Stimulated activated CD8-positive, alpha-beta memory T cell treated with anti-CD3 and anti-CD28 coated beads, Interleukin-12 subunit alpha, Interleukin-12 subunit beta, amount 100 ng/mL, for 24 hours (primary cell): ENCODE measurements around the gene CFAP210.

Experiments
- DNase-seq: peaks from one replicate; pipeline ENCODE4 v3.0.0-alpha.2; 2020; ENCODE audit errors: extremely low read depth

The CFAP210 gene

DNA sequence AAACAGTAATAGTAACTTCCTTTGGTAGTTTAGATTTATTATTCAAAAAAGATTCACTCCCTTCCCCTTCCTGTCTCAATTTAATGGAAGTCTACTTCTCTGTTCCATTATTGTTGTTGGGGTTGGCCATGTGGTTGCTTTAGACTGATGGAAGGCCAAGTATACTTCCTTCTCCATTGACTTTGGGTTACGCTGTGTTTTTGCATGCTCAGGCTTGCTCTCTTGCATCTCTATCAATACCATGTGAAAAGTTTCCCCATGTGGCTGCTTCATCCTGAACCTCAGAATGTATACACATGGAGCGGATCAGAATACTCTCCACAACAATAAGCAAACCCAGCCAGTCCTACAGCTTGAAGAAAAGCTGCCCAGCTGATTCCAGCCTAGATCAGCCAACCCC is 20.3 kb downstream of the CFAP210 start:
- no peak for DNase-seq

GRCh38 chr2:169673106-169673505 is 21.1 kb downstream of the CFAP210 start:
- no peak for DNase-seq

- DNase-seq = no peak
These were observed 21.8 kb downstream of the CFAP210 start for GRCh38 chr2:169672406-169672805.

DNA sequence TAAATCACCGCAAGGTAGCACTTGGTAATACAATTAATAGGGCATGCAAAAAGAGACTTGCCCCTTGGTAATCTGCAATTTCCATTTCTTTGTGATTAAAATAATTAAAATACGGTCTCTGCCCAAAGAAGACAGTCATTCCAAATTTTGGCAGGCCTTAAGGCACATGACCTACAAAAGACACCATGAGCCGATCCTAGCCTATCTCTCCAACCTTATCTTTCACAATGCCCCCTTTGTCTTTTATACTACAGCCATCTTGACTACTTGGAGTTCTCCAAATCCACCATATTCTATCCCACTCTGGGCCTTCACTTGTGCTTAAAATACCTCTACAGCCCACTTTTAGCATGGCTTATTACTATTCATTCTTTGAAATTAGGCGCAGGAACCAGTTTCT is 23.3 kb downstream of the CFAP210 start:
- no peak for DNase-seq

DNA sequence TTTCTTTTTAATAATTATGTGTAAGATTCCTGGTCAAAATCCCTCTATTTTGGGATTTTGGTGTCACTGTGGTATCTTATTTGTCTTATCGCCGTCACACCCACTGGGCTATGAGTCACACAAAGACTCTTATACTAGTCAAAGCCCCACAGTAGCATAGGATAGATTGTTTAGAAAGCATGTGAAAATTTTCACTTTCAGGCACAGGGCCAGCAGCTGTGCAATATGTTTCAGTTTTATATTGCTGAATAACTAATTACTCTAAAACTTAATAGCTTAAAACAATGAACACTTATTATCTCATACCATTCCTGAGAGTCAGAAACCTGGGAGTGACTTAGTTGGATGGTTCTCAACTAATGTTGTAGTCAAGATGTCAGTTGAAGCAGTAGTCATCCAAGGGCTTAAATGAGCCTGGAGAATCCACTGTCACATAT is 24.0 kb downstream of the CFAP210 start:
- DNase-seq = no peak

DNA sequence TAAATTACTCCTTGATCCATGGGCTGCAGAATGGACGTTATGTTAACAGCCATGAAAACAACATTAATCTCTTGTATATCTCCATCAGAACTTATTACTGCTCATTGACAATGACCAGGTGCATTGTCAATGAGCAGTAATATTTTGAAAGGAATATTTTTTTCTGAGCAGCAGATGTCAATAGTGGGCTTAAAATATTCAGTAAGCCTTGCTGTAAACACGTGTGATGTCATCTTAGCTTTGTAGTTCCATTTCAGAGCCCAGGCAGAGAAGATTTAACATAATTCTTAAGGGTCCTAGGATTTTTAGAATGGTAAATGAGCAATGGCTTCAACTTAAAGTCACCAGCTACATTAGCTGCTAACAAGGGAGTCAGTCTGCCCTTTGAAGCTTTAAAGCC is 26.6 kb downstream of the CFAP210 start:
- DNase-seq = no peak

DNA sequence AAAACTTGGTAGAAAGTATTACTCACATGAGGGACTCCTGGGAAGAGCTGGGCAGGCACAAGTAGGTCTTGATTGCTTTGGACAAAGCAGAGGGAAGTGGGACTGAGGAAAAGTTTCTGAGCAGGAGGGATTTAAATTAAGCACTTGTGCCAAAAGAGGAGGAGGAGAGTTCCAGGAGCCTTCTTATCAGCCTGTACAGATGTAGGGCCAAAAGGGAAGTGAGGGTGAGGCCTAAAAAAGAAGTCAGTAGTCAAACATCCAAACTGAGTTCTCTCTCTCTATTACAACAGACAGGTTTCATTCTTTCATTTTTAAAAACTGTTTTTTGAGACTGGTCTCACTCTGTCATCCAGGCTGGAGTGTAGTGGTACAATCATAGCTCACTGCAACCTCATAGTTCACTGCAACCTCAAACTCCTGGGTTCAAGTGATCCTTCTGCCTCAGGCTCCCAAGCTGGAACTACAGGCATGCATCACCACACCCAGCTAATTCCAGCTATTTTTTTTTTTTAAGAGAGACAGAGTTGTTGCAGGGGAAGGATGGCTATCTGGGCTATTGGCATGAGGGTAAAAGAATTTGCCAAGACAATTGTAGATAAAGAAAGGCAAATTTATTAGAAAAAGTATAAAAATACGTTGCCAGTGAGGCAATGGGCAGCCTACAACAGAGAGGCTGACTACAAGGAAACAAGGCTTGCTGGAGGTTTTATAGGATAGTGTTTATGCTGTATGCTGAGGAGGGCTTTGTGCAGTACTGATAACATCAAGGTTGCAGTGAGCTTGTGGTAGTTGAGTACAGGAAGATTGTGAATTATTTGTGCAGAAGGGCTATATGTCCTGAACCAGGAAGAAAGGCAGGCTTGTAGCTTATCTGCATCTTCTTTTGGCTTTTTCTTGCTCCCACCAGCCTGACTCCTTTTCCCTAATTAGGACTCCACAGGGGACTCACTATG is 29.0 kb downstream of the CFAP210 start:
- DNase-seq = no peak

GRCh38 chr2:169664600-169664977 is 29.6 kb downstream of the CFAP210 start:
- no peak for DNase-seq

GRCh38 chr2:169663247-169663646 is 31.0 kb downstream of the CFAP210 start:
- no peak for DNase-seq

- no peak for DNase-seq
These were observed 31.5 kb downstream of the CFAP210 start for GRCh38 chr2:169662744-169663143.

DNA sequence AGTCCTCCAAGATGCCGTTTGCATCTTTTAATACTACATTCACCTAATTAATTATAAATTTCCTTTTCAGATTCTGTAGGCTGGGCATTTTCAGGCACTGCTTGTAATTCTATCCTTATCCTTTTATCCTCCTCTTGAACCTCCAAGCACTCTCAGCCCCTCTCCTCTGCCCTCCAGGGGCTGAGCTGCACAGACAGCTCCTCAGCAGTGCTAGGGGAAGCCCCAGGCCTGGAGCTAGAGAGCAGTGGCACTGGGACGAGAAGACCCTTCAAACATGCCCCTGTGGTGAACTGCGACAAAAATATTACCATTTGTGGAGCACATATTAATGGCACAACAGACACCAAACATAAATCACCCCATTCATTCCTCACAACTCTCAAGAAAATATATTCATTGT is 32.9 kb downstream of the CFAP210 start:
- DNase-seq = no peak

DNA sequence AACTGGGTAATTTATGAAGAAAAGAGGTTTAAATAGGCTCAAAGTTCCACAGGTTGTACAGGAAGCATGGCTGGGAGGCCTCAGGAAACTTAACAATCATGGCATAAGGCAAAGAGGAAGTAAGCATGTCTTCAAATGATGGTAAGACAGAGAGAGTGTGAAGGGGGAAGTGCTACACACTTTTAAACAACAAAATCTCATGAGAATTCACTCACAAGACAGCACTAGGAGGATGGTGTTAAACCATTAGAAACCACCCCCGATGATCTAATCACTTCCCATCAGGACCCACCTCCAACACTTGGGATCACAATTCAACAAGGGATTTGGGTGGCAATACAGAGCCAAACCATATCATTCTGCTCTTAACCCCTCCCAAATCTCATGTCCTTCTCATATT is 34.9 kb downstream of the CFAP210 start:
- no peak for DNase-seq

- no peak for DNase-seq
These were observed 35.3 kb downstream of the CFAP210 start for GRCh38 chr2:169658877-169659276.

- DNase-seq = no peak
These were observed 38.0 kb downstream of the CFAP210 start for GRCh38 chr2:169656164-169656563.

DNA sequence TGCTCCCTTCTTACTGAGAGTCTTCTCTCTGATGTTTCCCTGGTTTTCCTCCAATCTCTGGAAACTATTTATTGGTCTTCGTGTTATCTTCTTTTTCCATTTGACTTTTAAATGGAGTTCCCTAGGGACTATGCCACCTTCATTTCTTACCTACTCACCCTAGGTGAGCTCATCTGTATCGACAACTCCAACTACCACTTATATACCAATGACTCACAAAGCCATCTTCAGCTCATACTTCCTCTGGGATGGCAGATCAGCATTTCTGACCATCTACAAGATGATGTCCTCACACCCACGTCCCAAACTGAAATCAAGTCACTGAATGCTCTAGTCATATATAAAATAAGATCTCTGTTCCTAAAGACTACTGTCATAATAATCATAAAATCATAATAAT is 40.6 kb downstream of the CFAP210 start:
- no peak for DNase-seq

GRCh38 chr2:169649278-169649677 is 44.9 kb downstream of the CFAP210 start:
- DNase-seq = no peak

DNA sequence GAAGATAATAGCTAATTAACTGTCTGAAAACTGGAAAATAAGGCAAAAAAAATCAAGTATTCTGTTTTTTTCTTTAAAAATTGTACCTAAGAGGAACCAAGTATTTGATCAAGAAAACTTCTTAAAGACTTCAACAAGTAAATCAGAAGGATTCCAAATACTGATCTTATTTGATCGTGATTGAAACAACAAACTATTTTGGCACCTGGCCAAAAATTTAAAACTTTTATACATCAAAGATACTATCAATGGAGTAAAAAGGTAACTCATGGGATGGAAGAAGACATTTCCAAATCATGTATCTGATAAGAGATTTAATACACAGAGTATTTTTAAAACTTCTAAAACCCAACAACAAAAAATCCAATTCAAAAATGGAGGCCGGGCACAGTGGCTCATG is 46.7 kb downstream of the CFAP210 start:
- no peak for DNase-seq

GRCh38 chr2:169644173-169644572 is 50.0 kb downstream of the CFAP210 start:
- no peak for DNase-seq

DNA sequence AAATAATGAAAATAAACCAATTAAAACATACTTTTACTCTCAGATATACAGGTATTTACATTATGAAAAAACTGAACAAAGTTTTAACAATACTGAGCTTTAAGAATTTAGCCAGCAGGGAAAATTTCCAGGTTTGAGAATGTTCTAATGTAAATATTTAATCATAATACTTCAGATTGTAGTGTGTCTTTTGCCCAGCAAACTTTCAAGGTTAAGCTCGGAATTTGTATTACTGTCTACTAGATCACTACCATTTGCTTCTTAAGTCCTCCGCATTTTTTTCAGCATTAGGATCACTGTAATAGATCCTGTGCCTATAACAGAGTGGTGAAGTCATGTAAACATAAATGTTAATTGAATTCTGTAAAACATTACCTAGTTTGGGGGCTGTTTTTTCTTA is 52.7 kb downstream of the CFAP210 start:
- no peak for DNase-seq

- DNase-seq = no peak
These were observed 54.1 kb downstream of the CFAP210 start for GRCh38 chr2:169640104-169640503.

- DNase-seq = no peak
These were observed 56.6 kb downstream of the CFAP210 start for GRCh38 chr2:169637620-169638019.

DNA sequence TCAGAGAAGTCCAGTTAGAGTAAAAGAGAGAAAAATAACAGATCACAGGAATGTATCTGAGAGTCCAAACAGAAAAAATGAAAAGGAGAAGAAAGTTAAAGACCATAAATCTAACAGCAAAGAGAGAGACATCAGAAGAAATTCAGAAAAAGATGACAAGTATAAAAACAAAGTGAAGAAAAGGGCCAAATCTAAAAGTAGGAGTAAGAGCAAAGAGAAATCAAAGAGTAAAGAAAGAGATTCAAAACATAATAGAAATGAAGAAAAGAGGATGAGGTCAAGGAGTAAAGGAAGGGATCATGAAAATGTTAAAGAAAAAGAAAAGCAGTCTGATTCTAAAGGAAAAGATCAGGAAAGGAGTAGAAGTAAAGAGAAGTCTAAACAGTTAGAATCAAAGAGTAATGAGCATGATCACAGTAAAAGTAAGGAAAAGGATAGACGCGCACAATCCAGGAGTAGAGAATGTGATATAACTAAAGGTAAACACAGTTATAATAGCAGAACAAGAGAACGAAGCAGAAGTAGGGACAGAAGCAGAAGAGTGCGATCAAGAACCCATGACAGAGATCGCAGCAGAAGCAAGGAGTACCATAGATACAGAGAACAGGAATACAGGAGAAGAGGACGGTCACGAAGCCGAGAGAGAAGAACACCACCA is 57.6 kb downstream of the CFAP210 start:
- no peak for DNase-seq

GRCh38 chr2:169625781-169626180 is 68.4 kb downstream of the CFAP210 start:
- DNase-seq = no peak
